ENCODE data around the gene STRIP1.

DNA sequence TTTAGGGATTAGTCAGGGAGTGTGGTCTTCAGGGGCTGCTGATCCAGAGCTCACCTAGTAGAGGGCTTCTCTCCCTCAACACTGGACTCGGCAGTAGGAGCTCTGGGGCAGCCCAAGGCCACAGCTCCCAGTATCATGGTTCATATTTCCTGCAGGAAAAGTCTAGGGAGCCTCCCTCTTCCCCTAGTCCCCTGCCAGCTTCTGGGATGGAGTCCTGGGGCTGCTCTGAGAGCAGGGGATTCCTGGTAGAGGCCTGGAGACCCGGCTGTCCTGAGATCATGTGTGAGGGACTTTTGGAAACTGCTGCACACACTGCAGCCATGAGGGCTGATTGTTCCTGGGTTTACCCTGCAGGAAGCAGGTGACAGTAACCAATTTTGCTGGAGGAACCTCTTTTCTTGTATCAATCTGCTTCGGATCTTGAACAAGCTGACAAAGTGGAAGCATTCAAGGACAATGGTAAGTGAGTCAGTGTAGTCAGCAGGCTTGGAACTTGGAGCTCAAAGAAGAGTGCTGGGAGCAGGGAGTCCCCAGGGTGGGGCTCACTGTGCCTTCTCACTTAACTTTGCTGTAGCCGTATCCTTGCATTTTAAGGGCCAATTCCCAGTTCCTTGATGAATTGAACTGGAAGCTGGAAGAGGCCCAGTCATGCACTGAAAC lies 16.3 kb downstream of the STRIP1 start:
- TF ChIP-seq POLR2AphosphoS5 (IDR thresholded peaks at IDR 0.05) (peak in 2 of 3 donors; percentile 48 to 57), POLR2A (IDR thresholded peaks at IDR 0.05) (no peak)
- TF ChIP-seq, protein P1, sequence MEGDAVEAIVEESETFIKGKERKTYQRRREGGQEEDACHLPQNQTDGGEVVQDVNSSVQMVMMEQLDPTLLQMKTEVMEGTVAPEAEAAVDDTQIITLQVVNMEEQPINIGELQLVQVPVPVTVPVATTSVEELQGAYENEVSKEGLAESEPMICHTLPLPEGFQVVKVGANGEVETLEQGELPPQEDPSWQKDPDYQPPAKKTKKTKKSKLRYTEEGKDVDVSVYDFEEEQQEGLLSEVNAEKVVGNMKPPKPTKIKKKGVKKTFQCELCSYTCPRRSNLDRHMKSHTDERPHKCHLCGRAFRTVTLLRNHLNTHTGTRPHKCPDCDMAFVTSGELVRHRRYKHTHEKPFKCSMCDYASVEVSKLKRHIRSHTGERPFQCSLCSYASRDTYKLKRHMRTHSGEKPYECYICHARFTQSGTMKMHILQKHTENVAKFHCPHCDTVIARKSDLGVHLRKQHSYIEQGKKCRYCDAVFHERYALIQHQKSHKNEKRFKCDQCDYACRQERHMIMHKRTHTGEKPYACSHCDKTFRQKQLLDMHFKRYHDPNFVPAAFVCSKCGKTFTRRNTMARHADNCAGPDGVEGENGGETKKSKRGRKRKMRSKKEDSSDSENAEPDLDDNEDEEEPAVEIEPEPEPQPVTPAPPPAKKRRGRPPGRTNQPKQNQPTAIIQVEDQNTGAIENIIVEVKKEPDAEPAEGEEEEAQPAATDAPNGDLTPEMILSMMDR (IDR thresholded peaks at IDR 0.05 in 8 of 11, conservative IDR thresholded peaks at IDR 0.05 in 3 of 11) = no peak
